Measurements from ENCODE around the gene SLC22A14. TPM values are rescaled to one million over a fixed set of nuclear protein-coding genes. Genes with fewer than 3 reads are reported as not detected.
"Not testable (repeated sequence)": the region's sequence is repeated elsewhere in the genome, so short reads cannot be mapped to it uniquely, and the experiment has no call there.

The SLC22A14 gene, protein sequence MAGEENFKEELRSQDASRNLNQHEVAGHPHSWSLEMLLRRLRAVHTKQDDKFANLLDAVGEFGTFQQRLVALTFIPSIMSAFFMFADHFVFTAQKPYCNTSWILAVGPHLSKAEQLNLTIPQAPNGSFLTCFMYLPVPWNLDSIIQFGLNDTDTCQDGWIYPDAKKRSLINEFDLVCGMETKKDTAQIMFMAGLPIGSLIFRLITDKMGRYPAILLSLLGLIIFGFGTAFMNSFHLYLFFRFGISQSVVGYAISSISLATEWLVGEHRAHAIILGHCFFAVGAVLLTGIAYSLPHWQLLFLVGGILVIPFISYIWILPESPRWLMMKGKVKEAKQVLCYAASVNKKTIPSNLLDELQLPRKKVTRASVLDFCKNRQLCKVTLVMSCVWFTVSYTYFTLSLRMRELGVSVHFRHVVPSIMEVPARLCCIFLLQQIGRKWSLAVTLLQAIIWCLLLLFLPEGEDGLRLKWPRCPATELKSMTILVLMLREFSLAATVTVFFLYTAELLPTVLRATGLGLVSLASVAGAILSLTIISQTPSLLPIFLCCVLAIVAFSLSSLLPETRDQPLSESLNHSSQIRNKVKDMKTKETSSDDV
- total RNA-seq, result not detected

DNA sequence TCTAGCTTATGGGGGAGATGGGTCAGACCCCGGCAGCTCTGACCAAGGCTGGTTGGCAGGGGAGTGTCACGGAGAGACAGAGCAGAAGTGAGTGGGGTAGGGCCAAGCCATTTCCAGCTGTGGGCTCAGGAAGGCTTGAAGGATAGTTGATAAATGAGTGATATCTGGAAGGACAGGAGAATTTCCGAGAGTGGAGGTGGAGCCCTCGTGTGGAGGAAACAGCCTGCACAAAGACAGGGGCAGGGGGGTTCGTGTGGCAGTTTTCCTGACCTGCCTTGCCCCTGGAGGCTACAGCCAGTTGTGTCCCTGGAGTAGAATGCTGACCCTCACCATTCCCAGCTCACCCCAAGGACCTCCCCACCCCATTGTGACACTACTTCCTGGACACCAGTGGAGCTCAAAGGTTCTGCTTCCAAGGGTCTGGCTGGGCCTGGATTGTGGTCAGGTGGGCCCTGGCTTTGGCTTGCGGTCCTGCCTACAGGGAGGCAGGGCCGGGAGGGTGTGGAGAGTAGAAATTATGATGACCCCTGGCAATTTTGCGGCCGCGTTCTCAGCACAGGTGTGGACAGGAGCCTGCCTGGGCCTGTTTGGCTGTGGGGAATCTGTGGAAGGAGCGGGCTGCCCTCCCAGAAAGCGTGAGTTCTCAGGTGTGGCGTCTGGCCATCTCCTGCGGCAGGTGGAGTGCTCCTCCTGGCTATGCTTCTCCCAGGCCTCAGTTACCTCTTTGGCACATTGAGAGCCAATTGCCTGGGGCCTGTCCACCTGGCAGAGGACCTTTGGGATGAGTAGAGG, at the start of gene SLC22A14:
SLC22A14 (plus strand) TSS at position 400 of the 792 bp plus-strand sequence. CDS start 23,733 bp downstream, outside the sequence.
- H3K27ac Mint-ChIP-seq, result no peak within 1 kb of the TSS
- no peaks in the 10 kb centered on the region for H3K36me3 Mint-ChIP-seq (ENCODE audit: low read depth)
- DNase-seq (no peak), ATAC-seq (no peak)
- H3K4me1 Mint-ChIP-seq (ENCODE audit: low read depth), result no peaks in the 10 kb centered on the region
- ChIA-PET POLR2A (no interaction called here), CTCF (no interaction called here)
- no peak within 1 kb of the TSS for H3K4me3 Mint-ChIP-seq
- H3K9me3 Mint-ChIP-seq (ENCODE audit: insufficient read depth), result no peaks in the 10 kb centered on the region
- no peaks in the 10 kb centered on the region for H3K27me3 Mint-ChIP-seq (ENCODE audit: low read depth)

DNA sequence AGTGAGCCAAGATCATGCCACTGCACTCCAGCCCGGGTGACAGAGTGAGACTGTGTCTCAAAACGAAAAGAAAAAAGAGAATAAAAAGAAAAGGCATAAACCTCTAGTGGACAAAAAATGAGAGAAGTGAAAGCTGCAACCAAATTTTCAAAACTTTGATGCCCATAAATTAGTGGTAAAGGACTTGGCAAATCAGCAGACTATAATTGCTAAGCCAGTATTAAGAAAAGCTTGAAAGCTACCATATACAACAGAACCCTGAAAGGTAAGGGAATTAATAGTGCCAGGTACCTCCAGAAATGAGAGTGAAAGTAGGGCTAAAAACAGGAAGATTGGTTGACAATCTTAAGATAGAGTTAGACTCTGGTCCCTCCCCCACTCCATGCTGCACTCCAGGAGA, 49.4 kb upstream of the SLC22A14 start:
- no peak for DNase-seq
- no peaks in the 10 kb centered on the region for H3K27me3 Mint-ChIP-seq (ENCODE audit: low read depth)
- peaks cover 67% of the 10 kb centered on the region for H3K36me3 Mint-ChIP-seq (ENCODE audit: low read depth)
- ATAC-seq, result no peak
- H3K9me3 Mint-ChIP-seq (ENCODE audit: insufficient read depth), result peaks cover 2% of the 10 kb centered on the region
- H3K4me3 Mint-ChIP-seq, result no peak overlapping the region
- ChIA-PET POLR2A (no interaction called here), CTCF (interaction anchor here (1.1 kb wide), 1 partner anchor 23 kb away, joined by 3 read pairs; no protein-coding TSS in a partner anchor)
- H3K4me1 Mint-ChIP-seq (ENCODE audit: low read depth), result no peaks in the 10 kb centered on the region
- no peak overlapping the region for H3K27ac Mint-ChIP-seq

DNA sequence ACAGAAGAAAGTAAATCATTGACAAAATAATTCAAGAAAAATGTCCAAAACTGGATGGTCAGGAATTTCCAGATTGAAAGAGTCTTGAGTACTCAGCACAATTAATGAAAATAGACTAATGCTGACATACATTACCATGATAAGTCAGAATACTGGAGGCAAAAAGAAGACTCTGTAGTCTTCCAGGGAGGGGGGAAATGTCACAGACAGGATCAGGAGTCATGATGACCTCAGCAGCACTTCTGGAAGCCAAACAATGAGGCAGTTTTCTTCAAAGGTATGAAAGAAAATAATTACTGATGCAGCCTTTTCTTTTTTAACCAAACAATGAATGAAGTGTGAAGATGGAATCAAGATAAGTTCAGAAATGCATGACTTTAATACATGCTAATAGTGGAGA, 46.6 kb upstream of the SLC22A14 start:
- ChIA-PET CTCF (no interaction called here), POLR2A (no interaction called here)

DNA sequence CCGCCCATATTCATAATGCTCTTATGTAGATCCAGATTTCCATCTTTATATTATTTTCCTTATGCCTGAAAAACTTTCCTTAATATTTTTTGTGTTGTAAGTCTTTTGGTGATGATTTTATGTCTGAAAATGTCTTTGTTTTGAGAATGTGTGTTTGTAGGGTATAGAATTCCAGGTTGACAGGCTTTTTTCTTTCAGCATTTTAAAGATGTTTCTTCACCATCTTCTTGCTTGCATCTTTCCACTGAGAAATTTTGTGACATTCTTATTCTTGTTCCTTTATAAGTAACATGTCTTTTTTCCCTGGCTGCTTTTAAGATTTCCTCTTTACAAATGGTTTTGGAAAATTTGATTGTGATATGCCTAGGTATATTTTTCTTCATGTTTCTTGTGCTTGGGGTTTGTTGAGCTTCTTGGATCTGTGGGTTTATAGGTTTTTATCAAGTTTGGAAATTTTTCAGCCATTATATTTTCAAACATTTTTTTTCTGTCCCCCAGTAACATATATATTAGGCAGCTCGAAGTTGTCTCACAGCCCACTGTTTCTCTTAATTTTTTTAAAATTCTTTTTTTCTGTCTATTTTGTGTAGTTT, 43.6 kb upstream of the SLC22A14 start:
- Mint-ChIP-seq H3K4me1 (ENCODE audit: low read depth) (peaks cover 3% of the 10 kb centered on the region), H3K9me3 (ENCODE audit: insufficient read depth) (peaks cover 15% of the 10 kb centered on the region), H3K27me3 (ENCODE audit: low read depth) (no peaks in the 10 kb centered on the region), H3K27ac (no peak overlapping the region), H3K4me3 (no peak overlapping the region), H3K36me3 (ENCODE audit: low read depth) (peaks cover 67% of the 10 kb centered on the region)
- CTCF ChIA-PET, result interaction anchor here (1.4 kb wide), 1 partner anchor 108 kb away, joined by 4 read pairs; the partner anchor contains the start of gene XYLB
- DNase-seq (no peak), ATAC-seq (no peak)
- POLR2A ChIA-PET, result no interaction called here

More for the DNA sequence above, 46.6 kb upstream of the SLC22A14 start:
- Mint-ChIP-seq H3K9me3 (ENCODE audit: insufficient read depth) (peaks cover 15% of the 10 kb centered on the region), H3K4me3 (no peak overlapping the region), H3K4me1 (ENCODE audit: low read depth) (no peaks in the 10 kb centered on the region), H3K36me3 (ENCODE audit: low read depth) (peaks cover 72% of the 10 kb centered on the region), H3K27ac (no peak overlapping the region), H3K27me3 (ENCODE audit: low read depth) (no peaks in the 10 kb centered on the region)
- no peak for DNase-seq
- no peak for ATAC-seq

DNA sequence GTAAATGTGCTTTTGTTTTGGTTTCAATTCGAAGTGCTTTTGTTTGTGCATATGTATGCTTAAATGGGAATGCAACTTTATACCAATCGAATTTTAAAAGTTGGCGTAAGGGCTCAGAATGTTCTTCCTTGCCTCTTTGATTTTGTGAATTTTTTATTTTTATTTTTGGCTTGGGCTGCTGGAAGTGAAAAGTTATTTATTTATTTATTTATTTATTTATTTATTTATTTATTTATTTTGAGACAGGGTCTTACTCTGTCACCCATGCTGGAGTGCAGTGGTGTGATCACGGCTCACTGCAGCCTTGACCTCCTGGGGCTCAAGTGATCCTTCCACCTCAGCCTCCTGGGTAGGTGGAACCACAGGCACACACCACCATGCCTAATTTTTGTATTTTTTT, 39.3 kb upstream of the SLC22A14 start:
- peaks cover 12% of the 10 kb centered on the region for H3K9me3 Mint-ChIP-seq (ENCODE audit: insufficient read depth)
- CTCF ChIA-PET; H3K4me3 Mint-ChIP-seq; POLR2A ChIA-PET; H3K27ac Mint-ChIP-seq; DNase-seq; H3K4me1 Mint-ChIP-seq (ENCODE audit: low read depth); ATAC-seq; H3K27me3 Mint-ChIP-seq (ENCODE audit: low read depth): not testable (repeated sequence)
- H3K36me3 Mint-ChIP-seq (ENCODE audit: low read depth), result peaks cover 51% of the 10 kb centered on the region

DNA sequence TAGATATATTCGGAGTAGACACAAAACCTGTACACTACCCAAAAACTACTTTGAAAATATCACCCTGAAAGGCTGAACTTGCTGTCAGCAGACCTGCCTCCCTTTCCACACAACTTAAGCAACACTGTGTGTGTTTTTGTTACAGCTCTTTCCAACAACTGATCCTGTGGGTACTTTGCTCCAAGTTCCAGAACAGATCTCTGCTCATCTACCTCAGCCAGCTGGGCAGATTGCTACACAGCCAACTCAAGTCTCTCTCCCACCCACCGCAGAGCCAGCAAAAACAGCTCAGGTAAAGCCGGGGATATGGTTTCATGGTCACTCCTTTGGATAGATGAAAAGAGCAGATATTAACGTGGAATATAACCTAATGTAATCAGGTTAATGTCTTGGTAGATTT, 36.2 kb upstream of the SLC22A14 start:
- Mint-ChIP-seq H3K4me1 (ENCODE audit: low read depth) (peaks cover 8% of the 10 kb centered on the region), H3K9me3 (ENCODE audit: insufficient read depth) (no peaks in the 10 kb centered on the region), H3K36me3 (ENCODE audit: low read depth) (peaks cover 39% of the 10 kb centered on the region), H3K4me3 (no peak overlapping the region), H3K27me3 (ENCODE audit: low read depth) (no peaks in the 10 kb centered on the region), H3K27ac (no peak overlapping the region)
- no peak for DNase-seq
- POLR2A ChIA-PET, result no interaction called here
- CTCF ChIA-PET, result interaction anchor here (1.1 to 1.2 kb wide), 2 partner anchors 12 to 129 kb away, joined by 4 to 5 read pairs; no protein-coding TSS in a partner anchor
- ATAC-seq, result no peak

DNA sequence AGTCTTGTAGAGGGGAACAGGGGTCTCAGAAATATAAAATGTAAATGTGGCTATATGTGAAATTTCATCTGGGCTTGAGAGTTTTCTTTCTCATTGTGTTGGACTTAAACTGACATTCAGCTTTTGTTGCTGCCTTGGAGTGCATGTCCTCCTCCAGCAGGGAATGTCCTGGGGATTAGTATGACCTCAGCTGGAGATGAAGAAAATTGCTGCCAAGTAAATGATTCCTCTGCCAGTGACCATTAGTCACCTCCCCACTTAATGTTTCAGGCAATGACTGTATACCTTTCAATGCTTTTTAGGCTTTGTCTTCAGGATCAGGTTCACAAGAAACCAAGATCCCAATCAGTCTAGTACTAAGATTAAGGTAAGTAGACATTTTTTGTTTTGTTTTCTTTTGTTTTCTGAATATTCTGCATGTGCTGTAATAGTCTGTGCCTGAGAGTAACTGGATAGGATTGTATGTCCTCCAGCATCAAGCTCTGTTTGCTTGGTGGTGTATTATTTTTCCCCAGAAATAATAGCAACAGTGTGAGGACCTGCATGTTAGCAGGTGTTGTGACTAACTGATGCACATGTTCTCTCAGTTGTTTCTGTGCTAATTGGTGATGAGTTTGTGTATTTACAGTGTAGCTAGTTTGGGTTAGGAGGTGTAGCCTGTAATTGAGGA, 34.6 kb upstream of the SLC22A14 start:
- no peak overlapping the region for H3K4me3 Mint-ChIP-seq
- no peaks in the 10 kb centered on the region for H3K27me3 Mint-ChIP-seq (ENCODE audit: low read depth)

DNA sequence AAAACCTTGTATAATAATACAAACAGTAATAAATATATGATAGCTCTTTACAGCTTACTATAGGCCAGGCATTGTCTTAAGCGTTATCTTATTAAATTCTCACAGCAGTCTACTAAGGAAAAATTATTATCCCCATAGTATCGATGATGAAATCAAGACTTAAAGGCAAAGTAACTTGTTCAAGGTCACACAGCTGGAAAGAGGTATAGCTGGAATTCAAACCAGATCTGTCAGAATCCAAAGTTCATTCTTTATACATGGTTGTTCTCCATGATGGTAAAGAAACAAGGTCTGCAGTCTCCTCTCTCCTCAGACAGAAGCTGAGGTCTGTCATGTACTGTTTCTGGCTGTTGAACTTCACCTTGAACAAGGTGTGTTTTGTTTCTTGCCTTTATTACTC, 31.9 kb upstream of the SLC22A14 start:
- CTCF ChIA-PET, result no interaction called here
- H3K36me3 Mint-ChIP-seq (ENCODE audit: low read depth), result peaks cover 67% of the 10 kb centered on the region

More for the DNA sequence above, 34.6 kb upstream of the SLC22A14 start:
- Mint-ChIP-seq H3K36me3 (ENCODE audit: low read depth) (peaks cover 50% of the 10 kb centered on the region), H3K4me1 (ENCODE audit: low read depth) (peaks cover 7% of the 10 kb centered on the region), H3K27ac (no peak overlapping the region), H3K9me3 (ENCODE audit: insufficient read depth) (no peaks in the 10 kb centered on the region)
- POLR2A ChIA-PET, result no interaction called here
- CTCF ChIA-PET, result interaction anchor here (0.7 to 1.2 kb wide), 5 partner anchors 24 to 233 kb away, joined by 3 to 4 read pairs (median 3); no protein-coding TSS in a partner anchor
- DNase-seq (no peak), ATAC-seq (no peak)

DNA sequence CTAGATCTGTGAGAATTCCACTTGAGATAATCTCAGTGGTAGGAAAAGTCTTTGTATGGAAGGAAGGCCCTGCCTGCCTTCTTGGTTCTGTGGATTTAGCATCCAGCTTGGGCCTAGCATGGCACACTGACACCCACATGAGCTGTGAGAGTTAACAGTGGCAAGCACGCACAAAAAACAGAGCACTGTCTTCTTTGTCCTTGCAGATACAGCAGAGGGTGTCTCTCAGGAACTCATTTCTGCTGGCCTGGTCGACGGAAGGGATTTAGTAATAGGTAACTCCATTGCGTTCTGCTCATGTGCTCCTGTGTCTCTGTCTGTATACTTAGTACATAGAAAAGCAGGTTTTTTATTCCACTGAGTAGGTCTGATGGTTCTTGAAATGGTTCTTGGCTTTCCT, 30.9 kb upstream of the SLC22A14 start:
- no peak for ATAC-seq
- H3K27ac Mint-ChIP-seq, result no peak overlapping the region
- H3K27me3 Mint-ChIP-seq (ENCODE audit: low read depth), result no peaks in the 10 kb centered on the region
- H3K9me3 Mint-ChIP-seq (ENCODE audit: insufficient read depth), result no peaks in the 10 kb centered on the region
- H3K4me1 Mint-ChIP-seq (ENCODE audit: low read depth), result peaks cover 13% of the 10 kb centered on the region
- ChIA-PET POLR2A (no interaction called here), CTCF (no interaction called here)
- no peak for DNase-seq
- H3K36me3 Mint-ChIP-seq (ENCODE audit: low read depth), result peaks cover 72% of the 10 kb centered on the region
- H3K4me3 Mint-ChIP-seq, result no peak overlapping the region

More for the DNA sequence above, 31.9 kb upstream of the SLC22A14 start:
- no peak overlapping the region for H3K27ac Mint-ChIP-seq
- POLR2A ChIA-PET, result no interaction called here
- no peaks in the 10 kb centered on the region for H3K27me3 Mint-ChIP-seq (ENCODE audit: low read depth)
- H3K9me3 Mint-ChIP-seq (ENCODE audit: insufficient read depth), result no peaks in the 10 kb centered on the region
- DNase-seq, result no peak
- peaks cover 13% of the 10 kb centered on the region for H3K4me1 Mint-ChIP-seq (ENCODE audit: low read depth)
- no peak for ATAC-seq
- no peak overlapping the region for H3K4me3 Mint-ChIP-seq

DNA sequence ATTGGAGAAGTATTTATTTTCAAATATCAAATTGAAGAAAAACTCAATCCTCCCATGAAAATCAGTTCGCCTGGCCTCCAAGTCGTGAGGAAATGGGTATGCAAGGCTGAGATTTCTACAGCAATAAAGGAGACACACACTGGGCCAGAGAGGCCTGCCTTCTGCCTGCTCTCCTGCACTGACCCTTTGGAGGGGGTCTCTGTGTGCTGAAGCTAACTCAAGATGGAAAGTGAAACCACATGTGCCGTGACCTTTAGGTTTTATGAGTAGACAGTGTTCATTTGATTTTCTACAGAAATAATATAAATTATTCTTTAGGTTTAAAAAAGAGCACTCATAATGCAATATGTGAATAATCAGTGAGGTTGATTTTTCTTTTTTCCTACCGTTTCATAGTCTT, 28.4 kb upstream of the SLC22A14 start:
- ChIA-PET CTCF (no interaction called here), POLR2A (no interaction called here)
- H3K27me3 Mint-ChIP-seq (ENCODE audit: low read depth), result no peaks in the 10 kb centered on the region
- no peak overlapping the region for H3K4me3 Mint-ChIP-seq
- DNase-seq, result no peak
- no peak for ATAC-seq
- no peaks in the 10 kb centered on the region for H3K9me3 Mint-ChIP-seq (ENCODE audit: insufficient read depth)
- peaks cover 15% of the 10 kb centered on the region for H3K4me1 Mint-ChIP-seq (ENCODE audit: low read depth)
- peaks cover 65% of the 10 kb centered on the region for H3K36me3 Mint-ChIP-seq (ENCODE audit: low read depth)
- no peak overlapping the region for H3K27ac Mint-ChIP-seq

DNA sequence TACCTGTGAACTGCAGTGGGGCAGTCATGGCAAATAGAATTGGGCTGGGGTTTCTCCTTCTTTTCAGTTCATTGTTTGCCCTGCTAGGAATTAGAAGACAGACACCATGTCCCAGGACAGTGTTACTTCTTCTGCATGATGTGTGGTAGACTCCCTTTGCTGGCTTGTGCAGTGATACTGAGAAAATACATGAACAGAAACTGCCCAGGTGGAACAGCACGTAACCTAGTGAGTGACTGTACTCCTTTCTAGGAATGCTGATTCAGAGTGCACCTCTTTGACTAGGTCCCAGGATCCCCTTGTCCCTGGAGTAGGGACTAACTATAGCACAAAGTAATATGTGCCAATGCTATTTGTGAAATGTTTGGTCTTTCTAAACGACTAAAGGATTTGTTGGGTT, 27.2 kb upstream of the SLC22A14 start:
- Mint-ChIP-seq H3K27me3 (ENCODE audit: low read depth) (no peaks in the 10 kb centered on the region), H3K4me3 (no peak overlapping the region), H3K4me1 (ENCODE audit: low read depth) (peaks cover 20% of the 10 kb centered on the region), H3K9me3 (ENCODE audit: insufficient read depth) (no peaks in the 10 kb centered on the region), H3K27ac (no peak overlapping the region), H3K36me3 (ENCODE audit: low read depth) (peaks cover 62% of the 10 kb centered on the region)
- DNase-seq, result no peak
- ChIA-PET CTCF (no interaction called here), POLR2A (no interaction called here)
- no peak for ATAC-seq
